Endothelial cell of umbilical vein (primary cell): ENCODE measurements around the gene COG5.

Experiments used
- CTCF ChIP-seq, 2 donors: IDR thresholded peaks; 1 replicate in 1 of 2; 2 replicates in 1 of 2; pipeline ENCODE4 v1.5.1; 2011; ENCODE audit warnings: low read length in 2 of 2, mild to moderate bottlenecking in 2 of 2, moderate library complexity in 2 of 2, control low read depth in 1 of 2, inconsistent platforms in 1 of 2, low read depth in 1 of 2; ENCODE audit not compliant: insufficient read depth in 1 of 2; ENCODE audit errors: extremely low read depth in 1 of 2
- MAX ChIP-seq: IDR thresholded peaks from 2 replicates; pipeline ENCODE4 v1.6.1; 2011; ENCODE audit not compliant: insufficient read depth, insufficient read length
- MYC ChIP-seq: IDR thresholded peaks from one replicate; pipeline ENCODE4 v1.6.1; 2011; ENCODE audit warnings: mild to moderate bottlenecking, low read depth, low read length
- POLR2A ChIP-seq: IDR thresholded peaks from 2 replicates; pipeline ENCODE4 v1.6.1; 2012; ENCODE audit warnings: low read depth, mild to moderate bottlenecking, control low read depth, low read length
- POLR2AphosphoS5 ChIP-seq: IDR thresholded peaks from 2 replicates; pipeline ENCODE4 v1.6.1; 2012; ENCODE audit warnings: low read depth, mild to moderate bottlenecking, control low read depth, low read length, moderate library complexity; ENCODE audit not compliant: insufficient read depth

- TF ChIP-seq CTCF (IDR thresholded peaks at IDR 0.05; ENCODE audit: extremely low read depth in 1 of 2, insufficient read depth in 1 of 2, low read depth in 1 of 2, low read length in 2 of 2) (no peak), MAX (no peak), POLR2AphosphoS5 (no peak), MYC (no peak), POLR2A (no peak)
These were observed 219.4 kb downstream of the COG5 start for GRCh38 chr7:107344286-107344685.
